ENCODE data around the gene WIZ.

DNA sequence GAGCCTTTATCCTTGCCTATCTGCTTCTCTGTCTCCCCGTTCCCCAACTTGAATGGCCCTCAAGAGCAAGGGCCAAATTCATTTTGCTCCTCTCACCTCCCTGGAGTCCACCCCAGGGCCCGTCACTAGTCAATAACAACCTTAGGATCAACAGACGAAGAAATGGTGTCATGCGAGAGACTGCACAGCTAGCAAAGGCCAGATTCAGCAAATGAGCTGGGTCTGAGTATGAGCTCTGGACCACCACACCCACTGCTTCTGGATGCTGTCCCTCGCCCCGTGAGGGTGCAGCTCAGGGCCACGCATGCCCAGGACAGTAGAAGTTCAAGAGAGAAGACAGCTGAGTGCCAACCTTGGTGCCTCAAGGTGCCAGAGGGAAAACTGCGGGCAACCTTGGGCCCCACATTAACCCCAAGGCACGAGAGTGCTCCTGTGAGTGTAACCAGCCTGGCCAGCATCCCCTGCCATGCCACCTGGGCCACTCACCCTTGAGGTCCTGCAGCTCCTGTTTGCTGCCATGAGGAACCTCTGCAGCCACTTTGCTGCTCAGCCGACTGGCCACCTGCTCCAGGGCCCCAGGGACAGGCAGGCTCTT, 19.1 kb downstream of the WIZ start:
- TF ChIP-seq CTCF (IDR thresholded peaks at IDR 0.05), result no peak
- TF ChIP-seq POLR2AphosphoS5 (IDR thresholded peaks at IDR 0.05), result no peak

All from prostate gland (tissue), 2 donors.